GM12874 (cell line): ENCODE results near the gene PIGC.

ENCODE experiments used
- TF ChIP-seq, protein P1 (sequence below): IDR thresholded peaks from 2 replicates; pipeline ENCODE4 v1.5.1; 2011; ENCODE audit warnings: low read depth, mild to moderate bottlenecking, control low read depth, low read length, moderate library complexity; ENCODE audit not compliant: insufficient read depth

The PIGC gene

GRCh38 chr1:172429331-172430127, 14.3 kb downstream of the PIGC start:
- TF ChIP-seq, protein P1, sequence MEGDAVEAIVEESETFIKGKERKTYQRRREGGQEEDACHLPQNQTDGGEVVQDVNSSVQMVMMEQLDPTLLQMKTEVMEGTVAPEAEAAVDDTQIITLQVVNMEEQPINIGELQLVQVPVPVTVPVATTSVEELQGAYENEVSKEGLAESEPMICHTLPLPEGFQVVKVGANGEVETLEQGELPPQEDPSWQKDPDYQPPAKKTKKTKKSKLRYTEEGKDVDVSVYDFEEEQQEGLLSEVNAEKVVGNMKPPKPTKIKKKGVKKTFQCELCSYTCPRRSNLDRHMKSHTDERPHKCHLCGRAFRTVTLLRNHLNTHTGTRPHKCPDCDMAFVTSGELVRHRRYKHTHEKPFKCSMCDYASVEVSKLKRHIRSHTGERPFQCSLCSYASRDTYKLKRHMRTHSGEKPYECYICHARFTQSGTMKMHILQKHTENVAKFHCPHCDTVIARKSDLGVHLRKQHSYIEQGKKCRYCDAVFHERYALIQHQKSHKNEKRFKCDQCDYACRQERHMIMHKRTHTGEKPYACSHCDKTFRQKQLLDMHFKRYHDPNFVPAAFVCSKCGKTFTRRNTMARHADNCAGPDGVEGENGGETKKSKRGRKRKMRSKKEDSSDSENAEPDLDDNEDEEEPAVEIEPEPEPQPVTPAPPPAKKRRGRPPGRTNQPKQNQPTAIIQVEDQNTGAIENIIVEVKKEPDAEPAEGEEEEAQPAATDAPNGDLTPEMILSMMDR = peak; percentile 48

- TF ChIP-seq, protein P1 = no peak
Observed at GRCh38 chr1:172427191-172427590, 16.7 kb downstream of the PIGC start.

GRCh38 chr1:172425339-172425738, 18.5 kb downstream of the PIGC start:
- TF ChIP-seq, protein P1 = no peak

DNA sequence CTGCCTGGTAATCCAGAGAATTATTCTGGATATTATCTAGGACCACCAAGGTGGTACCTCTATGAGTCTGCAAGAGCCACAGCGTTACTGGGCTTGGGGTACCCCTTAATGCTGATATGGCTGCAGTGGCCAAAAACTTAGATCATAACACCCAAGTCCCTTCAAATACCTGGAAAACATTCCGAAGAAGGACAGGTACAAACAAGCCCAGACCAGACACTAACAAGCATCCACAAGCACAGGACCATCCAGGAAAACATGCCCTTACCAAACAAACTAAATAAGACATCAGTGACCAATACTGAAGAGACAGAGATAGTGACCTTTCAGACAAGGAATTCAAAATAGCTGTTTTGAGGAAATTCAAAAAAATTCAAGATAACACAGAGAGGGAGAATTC, 20.5 kb downstream of the PIGC start:
- TF ChIP-seq, protein P1 = no peak

DNA sequence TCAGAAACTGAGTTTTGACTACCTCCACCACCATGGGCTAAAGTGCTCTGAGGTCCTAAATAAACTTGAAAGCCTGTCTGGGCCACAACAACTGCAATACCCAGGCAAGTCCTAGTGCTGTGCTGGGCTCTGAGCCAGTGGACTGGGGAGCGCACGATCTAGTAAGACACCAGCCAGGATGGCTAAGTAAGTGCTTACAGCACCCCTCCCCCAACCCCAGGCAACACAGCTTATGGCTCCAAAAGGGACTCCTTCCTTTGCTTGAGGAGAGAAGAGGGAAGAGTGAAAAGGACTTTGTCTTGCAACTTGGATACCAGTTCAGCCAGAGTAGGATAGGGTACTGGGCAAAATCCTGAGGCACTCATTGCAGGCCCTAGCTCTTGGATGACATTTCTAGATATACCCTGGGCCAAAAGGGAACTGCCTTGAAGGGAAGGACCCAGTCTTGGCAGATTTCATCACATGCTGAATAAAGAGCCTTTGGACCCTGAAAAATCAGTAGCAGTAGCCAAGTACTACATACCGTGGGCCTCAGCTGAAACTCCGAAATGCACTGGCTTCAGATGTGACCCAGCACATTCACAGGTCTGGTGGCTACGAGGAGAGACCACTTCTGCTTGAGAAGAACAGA, 21.8 kb downstream of the PIGC start:
- TF ChIP-seq, protein P1 = no peak

GRCh38 chr1:172420385-172420784, 23.5 kb downstream of the PIGC start, which contains the start of gene C1orf105:
Gene C1orf105 (plus strand): TSS chr1:172420685. CDS start chr1:172420886, 201 bp downstream.
- TF ChIP-seq, protein P1 = no peak

GRCh38 chr1:172417557-172417956, 26.3 kb downstream of the PIGC start:
- TF ChIP-seq, protein P1 = no peak
